RKO (cell line): ENCODE measurements around the gene IL25.

Experiments
- DNase-seq: peaks from one replicate; pipeline ENCODE4 v3.0.0-alpha.2; 2016; ENCODE audit warnings: low spot score

The IL25 gene

GRCh38 chr14:23353433-23353780, 19.2 kb upstream of the IL25 start:
- no peak for DNase-seq

DNA sequence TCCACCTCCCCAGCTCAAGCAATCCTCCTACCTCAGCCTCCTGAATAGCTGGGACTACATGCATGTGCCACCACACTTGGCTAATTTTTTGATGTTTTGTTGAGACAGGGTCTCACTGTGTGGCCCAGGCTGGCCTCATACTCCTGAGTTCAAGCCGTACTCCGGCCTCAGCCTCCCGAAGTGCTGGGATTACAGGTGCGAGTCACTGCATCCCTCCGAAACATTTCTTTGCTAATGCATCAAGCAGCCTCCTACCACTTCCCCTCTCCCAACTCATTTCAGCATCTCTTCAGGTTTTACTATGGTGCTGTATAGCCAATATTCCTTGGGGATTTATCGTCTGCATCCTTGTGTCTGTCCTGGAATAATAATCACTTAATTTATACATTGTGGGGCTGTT, 17.6 kb upstream of the IL25 start:
- no peak for DNase-seq

- no peak for DNase-seq
These were observed 16.7 kb upstream of the IL25 start for GRCh38 chr14:23355871-23356435.

DNA sequence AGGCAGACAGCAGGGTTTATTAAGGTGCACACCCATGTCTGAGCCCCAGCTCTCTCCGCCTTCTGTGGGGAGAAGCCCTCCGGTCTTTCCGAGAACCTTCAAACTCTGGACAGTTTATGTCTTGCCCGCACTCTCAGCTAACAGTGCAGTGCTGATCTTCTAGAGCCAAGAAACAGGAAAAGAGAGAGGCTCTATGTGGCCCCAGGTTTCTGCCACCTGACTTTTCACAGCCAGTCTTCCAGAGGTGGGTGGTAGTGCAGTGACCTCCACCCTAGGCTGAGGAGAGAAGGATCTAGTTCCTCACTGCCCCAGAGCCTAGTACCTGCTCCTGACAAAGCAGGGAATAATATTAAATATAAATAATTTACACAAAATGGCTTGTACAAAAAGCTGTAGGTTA, 15.9 kb upstream of the IL25 start:
- DNase-seq: no peak

DNA sequence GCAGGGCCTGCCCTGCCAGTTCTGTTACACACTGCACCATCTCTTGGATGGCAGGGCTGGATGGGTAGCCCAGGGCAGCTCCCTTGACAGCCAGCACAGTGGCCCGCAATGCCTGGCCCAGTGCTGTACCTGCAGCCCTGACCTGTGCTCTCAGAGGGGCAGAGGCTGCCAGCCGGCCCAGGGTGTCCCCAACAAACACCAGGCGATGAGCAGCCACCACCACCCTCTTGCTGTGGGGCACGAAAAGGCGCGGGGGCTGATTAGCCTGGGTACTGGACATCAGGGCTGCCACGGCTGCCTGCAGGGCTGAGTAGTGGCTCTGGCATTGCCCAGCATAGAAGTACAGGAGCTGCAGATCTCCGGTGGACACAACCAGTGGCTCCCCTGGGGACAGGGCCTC, 15.3 kb upstream of the IL25 start:
- no peak for DNase-seq

- no peak for DNase-seq
These were observed 14.6 kb upstream of the IL25 start for GRCh38 chr14:23358042-23358441.

- no peak for DNase-seq
These were observed 13.9 kb upstream of the IL25 start for GRCh38 chr14:23358553-23359166.

DNA sequence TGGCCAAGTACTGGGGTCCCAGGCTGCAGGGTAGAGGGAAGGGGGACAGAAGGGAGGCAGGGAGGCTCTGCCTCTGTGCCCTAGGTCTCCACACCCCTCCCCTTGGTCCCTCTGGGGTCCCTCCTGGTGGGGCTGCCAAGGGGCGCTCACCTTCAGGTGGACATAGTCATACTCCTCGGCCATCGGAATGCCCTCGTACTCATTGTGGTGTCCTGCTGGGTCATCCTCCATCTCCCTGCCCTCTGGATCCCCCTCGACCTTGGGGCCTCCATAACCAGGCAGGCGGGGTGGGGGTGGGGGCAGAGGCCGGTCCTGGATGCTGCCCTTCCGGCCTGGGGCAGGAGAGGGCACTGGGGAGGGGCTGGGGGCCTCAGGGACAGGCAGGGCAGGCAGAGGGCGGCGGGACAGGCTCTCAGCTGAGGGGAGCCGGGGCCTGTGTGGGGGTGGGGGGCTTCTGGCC, 13.4 kb upstream of the IL25 start:
- DNase-seq: no peak

GRCh38 chr14:23359722-23360447, 12.7 kb upstream of the IL25 start:
- DNase-seq: no peak

DNA sequence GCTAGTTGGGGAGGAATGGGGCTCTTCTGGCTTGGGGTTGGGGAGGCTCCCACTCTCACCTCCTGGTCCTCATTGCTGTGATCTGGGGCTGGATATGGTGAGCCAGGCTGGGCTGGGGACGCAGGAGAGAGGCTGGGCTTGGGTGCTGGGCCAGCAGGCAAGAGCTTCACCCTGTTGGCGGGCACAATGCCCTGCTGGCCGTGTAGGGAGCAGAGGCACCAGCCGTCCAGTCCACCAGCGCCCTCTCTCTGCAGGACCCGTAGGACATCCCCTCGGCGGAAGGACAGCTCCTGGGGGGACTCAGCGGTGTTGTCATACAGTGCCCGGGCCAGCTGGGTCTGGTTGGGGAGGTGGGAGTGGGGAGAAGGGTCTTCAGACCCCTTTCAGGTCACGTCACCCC, 12.1 kb upstream of the IL25 start:
- no peak for DNase-seq

- DNase-seq: peak; percentile 19
These were observed 11.3 kb upstream of the IL25 start for GRCh38 chr14:23361320-23361719.

- no peak for DNase-seq
These were observed 10.8 kb upstream of the IL25 start for GRCh38 chr14:23361763-23362162.

DNA sequence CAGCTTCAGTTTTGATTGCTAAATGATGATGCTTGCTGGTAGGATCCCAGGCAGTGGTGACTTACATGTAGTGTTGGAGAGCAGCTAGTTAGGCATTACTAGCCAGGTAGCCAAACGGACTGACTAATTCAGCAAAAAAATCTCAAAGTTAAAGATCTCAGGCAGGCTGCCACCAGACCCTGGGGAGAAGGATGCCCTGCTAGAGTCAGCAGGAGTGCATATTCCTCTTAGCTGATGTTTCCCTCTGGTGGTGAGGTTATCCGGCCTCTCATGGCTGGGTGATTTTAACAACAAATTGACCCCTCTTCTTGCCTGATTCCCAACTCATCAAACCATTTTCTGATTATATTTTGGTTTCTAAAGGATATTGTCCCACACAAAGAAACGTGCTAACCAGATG, 10.4 kb upstream of the IL25 start:
- peak; percentile 7 for DNase-seq

- no peak for DNase-seq
These were observed 8.2 kb upstream of the IL25 start for GRCh38 chr14:23364164-23365035.

DNA sequence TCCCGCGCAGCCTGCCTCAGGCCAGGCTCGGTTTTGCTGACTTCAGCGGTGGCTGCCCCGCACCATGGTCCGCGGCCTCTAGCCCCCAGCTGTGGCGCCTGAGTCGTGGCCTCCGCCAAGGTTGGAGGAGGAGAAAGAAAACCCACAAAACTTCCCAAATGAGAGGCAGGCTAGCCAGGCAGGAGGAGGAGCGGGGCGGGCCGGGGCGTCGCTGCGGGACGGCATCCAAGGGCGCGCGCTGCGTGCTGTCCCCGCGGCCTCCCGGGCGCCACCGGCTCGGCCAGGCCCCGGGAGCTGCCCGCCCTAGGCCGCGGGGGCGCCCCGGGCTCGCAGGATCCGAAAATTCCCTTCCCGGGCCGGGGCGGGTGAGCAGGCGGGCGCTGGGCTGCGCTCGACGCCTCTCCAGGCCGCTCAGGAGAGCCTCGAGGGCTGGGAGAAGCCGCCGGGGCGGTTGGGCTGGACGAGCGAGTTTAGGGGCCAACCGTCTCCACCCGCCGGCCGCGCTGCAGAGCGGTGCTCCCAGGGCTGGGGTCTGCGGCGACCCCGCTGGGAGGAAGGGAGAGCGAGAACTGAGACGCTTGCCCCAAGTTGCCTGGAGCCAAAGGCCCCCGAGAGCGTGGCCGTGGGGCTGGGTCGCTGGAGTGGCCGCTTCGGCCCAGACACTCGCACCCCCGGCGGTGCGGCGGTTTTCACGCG, 7.4 kb upstream of the IL25 start, which contains the start of gene EFS:
Gene EFS, minus strand, starts transcription at position 137 of the 696 bp plus-strand sequence. CDS start 147 bp downstream, outside the sequence.
- no peak for DNase-seq

- no peak for DNase-seq
These were observed 6.7 kb upstream of the IL25 start for GRCh38 chr14:23365732-23366425.

- DNase-seq: no peak
These were observed 6.1 kb upstream of the IL25 start for GRCh38 chr14:23366426-23366921.

DNA sequence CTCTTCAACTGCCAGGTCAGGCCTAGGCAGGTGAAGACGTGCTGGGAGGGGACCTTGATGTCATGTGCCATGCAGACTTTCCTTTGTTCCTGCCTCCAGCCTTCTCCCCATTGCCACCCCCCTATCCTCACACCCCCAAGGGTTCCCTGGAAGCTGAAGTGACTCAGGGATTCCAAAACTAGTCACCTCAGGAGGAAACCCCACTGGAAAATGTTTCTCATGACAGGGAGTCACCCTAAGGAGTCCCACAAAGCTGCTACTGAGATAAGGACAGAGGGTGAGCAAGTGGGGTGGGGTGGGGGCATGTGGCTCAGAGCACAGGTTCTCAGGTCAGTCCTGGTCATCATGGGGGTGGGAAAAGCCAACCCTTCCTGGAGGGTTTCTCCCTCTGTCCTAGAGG, 2.4 kb upstream of the IL25 start:
- DNase-seq: peak; percentile 14

- DNase-seq: no peak
These were observed 744 bp upstream of the IL25 start for GRCh38 chr14:23371865-23372264.

DNA sequence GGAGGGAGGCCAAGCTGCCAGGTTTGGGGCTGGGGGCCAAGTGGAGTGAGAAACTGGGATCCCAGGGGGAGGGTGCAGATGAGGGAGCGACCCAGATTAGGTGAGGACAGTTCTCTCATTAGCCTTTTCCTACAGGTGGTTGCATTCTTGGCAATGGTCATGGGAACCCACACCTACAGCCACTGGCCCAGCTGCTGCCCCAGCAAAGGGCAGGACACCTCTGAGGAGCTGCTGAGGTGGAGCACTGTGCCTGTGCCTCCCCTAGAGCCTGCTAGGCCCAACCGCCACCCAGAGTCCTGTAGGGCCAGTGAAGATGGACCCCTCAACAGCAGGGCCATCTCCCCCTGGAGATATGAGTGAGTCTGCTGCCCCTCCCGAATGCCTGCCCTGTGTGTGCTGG, 432 bp downstream of the IL25 start:
- no peak for DNase-seq
